ENCODE data around the gene CEACAM16. TPM values are rescaled to one million over a fixed set of nuclear protein-coding genes. Genes with fewer than 3 reads are reported as not detected.

Gene CEACAM16
- total and polyA plus RNA-seq, 10 of the 15 experiments (the other 5 are each of a cell fraction or from before 2014, with no cell fraction given), result not detected

DNA sequence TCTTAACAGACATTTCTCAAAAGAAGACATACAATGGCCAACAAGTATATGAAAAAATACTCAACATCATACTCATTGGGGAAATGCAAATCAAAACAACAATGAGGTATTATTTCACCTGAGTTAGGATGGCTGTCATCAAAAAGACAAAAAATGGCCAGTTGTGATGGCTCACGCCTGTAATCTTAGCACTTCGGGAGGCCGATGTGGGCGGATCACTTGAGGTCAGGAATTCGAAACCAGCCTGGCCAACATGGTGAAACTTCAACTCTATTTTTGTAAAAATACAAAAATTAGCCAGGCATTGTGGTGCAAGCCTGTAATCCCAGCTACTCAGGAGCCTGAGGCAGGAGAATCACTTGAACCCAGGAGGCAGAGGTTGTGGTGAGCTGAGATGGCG, 22.0 kb downstream of the CEACAM16 start:
- H3K27ac ChIP-seq (ENCODE audit: control insufficient read depth, insufficient read depth), result 0 out of 2 replicates have a peak overlapping the region, but pooled peaks have one; percentile 64
- BruUV-seq (replicated peaks), result no TSS peak
- no peaks in the 10 kb centered on the region for H3K79me2 ChIP-seq (ENCODE audit: control insufficient read depth, insufficient read depth, low read length)
- H3K4me2 ChIP-seq (ENCODE audit: control insufficient read depth, insufficient read depth), result no peak overlapping the region
- H2AFZ ChIP-seq (ENCODE audit: control insufficient read depth, low read depth, low read length), result no peak overlapping the region
- no peak for FAIRE-seq
- H3K9me3 ChIP-seq (replicated peaks; ENCODE audit: control insufficient read depth, insufficient read depth, low read length), result no peaks in the 10 kb centered on the region; the same call in 2 of the 3 replicates
- ChIA-PET SMC1A (ENCODE audit: uncharacterized antibody, unreplicated experiment) (interaction anchor here (1.1 to 8.7 kb wide), 8 partner anchors 15 to 67 kb away, joined by 3 to 328 read pairs (median 20); partner anchors contain the start of gene BCL3), RAD21 (ENCODE audit: unreplicated experiment) (interaction anchor here (0.6 to 7.8 kb wide), 5 partner anchors 9 to 51 kb away, joined by 3 to 302 read pairs (median 8); no protein-coding TSS in a partner anchor), POLR2A (interaction anchor here (0.6 to 2.2 kb wide), 3 partner anchors 16 to 48 kb away, joined by 4 to 7 read pairs (median 6); no protein-coding TSS in a partner anchor), CTCF (interaction anchor here (4.7 to 16.8 kb wide), 5 partner anchors 15 to 62 kb away, joined by 31 to 513 read pairs (median 109); partner anchors contain the start of gene BCL3)
- H3K36me3 ChIP-seq (ENCODE audit: control insufficient read depth in 2 of 2, insufficient read depth in 2 of 2, low read length in 1 of 2), result no peaks in the 10 kb centered on the region
- H3K27me3 ChIP-seq (replicated peaks in 1 of 2; ENCODE audit: control insufficient read depth in 2 of 2, insufficient read depth in 2 of 2, low read length in 1 of 2), result no peaks in the 10 kb centered on the region
- no peak overlapping the region for H3K9ac ChIP-seq (ENCODE audit: control insufficient read depth, insufficient read depth, low read length)
- H4K20me1 ChIP-seq (ENCODE audit: control insufficient read depth, insufficient read depth), result no peaks in the 10 kb centered on the region
- no peak for ATAC-seq
- intact Hi-C loops (cut with micrococcal nuclease; ENCODE audit: unreplicated experiment), result no loop called here
- 23% methylated on average over 6 of the region's 6 CpGs for WGBS (ENCODE audit: insufficient coverage, insufficient replicate concordance, low lambda C conversion rate, missing lambda C conversion rate)
- in situ Hi-C loops (cut with MboI), result loop anchor here (5.0 kb wide), 1 partner anchor 51 kb away; no protein-coding TSS in a partner anchor
- peaks cover 51% of the 10 kb centered on the region for H3K4me1 ChIP-seq (ENCODE audit: control insufficient read depth, insufficient read depth, low read length)
- H3K4me3 ChIP-seq, result no peak overlapping the region
- no peak for DNase-seq (ENCODE audit: low read depth, low spot score)
- TF ChIP-seq ZBED1 (IDR thresholded peaks at IDR 0.05; ENCODE audit: borderline replicate concordance), result no peak
- no peak for TF ChIP-seq MTA2 (IDR thresholded peaks at IDR 0.05; ENCODE audit: low read depth)
- TF ChIP-seq RAD51 (IDR thresholded peaks at IDR 0.05), result no peak
- TF ChIP-seq SREBF1 (IDR thresholded peaks at IDR 0.05; ENCODE audit: low read length), result no peak
- TF ChIP-seq, protein P1, sequence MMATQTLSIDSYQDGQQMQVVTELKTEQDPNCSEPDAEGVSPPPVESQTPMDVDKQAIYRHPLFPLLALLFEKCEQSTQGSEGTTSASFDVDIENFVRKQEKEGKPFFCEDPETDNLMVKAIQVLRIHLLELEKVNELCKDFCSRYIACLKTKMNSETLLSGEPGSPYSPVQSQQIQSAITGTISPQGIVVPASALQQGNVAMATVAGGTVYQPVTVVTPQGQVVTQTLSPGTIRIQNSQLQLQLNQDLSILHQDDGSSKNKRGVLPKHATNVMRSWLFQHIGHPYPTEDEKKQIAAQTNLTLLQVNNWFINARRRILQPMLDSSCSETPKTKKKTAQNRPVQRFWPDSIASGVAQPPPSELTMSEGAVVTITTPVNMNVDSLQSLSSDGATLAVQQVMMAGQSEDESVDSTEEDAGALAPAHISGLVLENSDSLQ (IDR thresholded peaks at IDR 0.05), result 0 out of 2 replicates have a peak, but pooled peaks have one; percentile 17
- no peak for TF ChIP-seq PAX5 (IDR thresholded peaks at IDR 0.05; ENCODE audit: borderline replicate concordance, low read depth, low read length)
- peak in 1 of 2 experiments; percentile 29; a peak in 1 of 4 replicates for TF ChIP-seq IKZF2 (IDR thresholded peaks at IDR 0.05)
- TF ChIP-seq, protein P2, sequence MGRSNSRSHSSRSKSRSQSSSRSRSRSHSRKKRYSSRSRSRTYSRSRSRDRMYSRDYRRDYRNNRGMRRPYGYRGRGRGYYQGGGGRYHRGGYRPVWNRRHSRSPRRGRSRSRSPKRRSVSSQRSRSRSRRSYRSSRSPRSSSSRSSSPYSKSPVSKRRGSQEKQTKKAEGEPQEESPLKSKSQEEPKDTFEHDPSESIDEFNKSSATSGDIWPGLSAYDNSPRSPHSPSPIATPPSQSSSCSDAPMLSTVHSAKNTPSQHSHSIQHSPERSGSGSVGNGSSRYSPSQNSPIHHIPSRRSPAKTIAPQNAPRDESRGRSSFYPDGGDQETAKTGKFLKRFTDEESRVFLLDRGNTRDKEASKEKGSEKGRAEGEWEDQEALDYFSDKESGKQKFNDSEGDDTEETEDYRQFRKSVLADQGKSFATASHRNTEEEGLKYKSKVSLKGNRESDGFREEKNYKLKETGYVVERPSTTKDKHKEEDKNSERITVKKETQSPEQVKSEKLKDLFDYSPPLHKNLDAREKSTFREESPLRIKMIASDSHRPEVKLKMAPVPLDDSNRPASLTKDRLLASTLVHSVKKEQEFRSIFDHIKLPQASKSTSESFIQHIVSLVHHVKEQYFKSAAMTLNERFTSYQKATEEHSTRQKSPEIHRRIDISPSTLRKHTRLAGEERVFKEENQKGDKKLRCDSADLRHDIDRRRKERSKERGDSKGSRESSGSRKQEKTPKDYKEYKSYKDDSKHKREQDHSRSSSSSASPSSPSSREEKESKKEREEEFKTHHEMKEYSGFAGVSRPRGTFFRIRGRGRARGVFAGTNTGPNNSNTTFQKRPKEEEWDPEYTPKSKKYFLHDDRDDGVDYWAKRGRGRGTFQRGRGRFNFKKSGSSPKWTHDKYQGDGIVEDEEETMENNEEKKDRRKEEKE (IDR thresholded peaks at IDR 0.05), result no peak
- no peak for TF ChIP-seq KDM1A (IDR thresholded peaks at IDR 0.05; ENCODE audit: borderline replicate concordance)
- TF ChIP-seq NFIC (IDR thresholded peaks at IDR 0.05; ENCODE audit: low read depth, low read length), result no peak
- TF ChIP-seq CREM (IDR thresholded peaks at IDR 0.05; ENCODE audit: low read depth), result peak; percentile 12; the same call in 1 of the 2 replicates
- TF ChIP-seq ETV6 (conservative IDR thresholded peaks at IDR 0.05 in 1 of 2, IDR thresholded peaks at IDR 0.05 in 1 of 2; ENCODE audit: borderline replicate concordance in 1 of 2, low read depth in 1 of 2), result no peak
- TF ChIP-seq RFX5 (IDR thresholded peaks at IDR 0.05; ENCODE audit: low read depth, low read length), result no peak
- TF ChIP-seq SMAD5 (IDR thresholded peaks at IDR 0.05; ENCODE audit: low read depth), result no peak
- TF ChIP-seq RUNX3 (IDR thresholded peaks at IDR 0.05; ENCODE audit: low read length), result peak; percentile 74
- TF ChIP-seq NR2C2 (IDR thresholded peaks at IDR 0.05; ENCODE audit: borderline replicate concordance, control insufficient read depth, insufficient read length, low read depth), result no peak
- no peak for TF ChIP-seq HCFC1 (IDR thresholded peaks at IDR 0.05; ENCODE audit: low read length)
- TF ChIP-seq TCF12 (IDR thresholded peaks at IDR 0.05; ENCODE audit: low read depth, low read length), result no peak
- TF ChIP-seq HDGF (IDR thresholded peaks at IDR 0.05), result no peak
- TF ChIP-seq RB1 (IDR thresholded peaks at IDR 0.05; ENCODE audit: borderline replicate concordance), result no peak
- no peak for TF ChIP-seq ESRRA (IDR thresholded peaks at IDR 0.05; ENCODE audit: low read length)
- no peak for TF ChIP-seq STAT1 (conservative IDR thresholded peaks at IDR 0.05)
- no peak for TF ChIP-seq ZNF622 (IDR thresholded peaks at IDR 0.05)
- no peak for TF ChIP-seq STAT3 (IDR thresholded peaks at IDR 0.05; ENCODE audit: low read depth, low read length)

All from GM12878 (cell line).